Ammon's horn (tissue), 1 donor: ENCODE data around the gene TBXA2R.
"Not testable (repeated sequence)": the region's sequence is repeated elsewhere in the genome, so short reads cannot be mapped to it uniquely, and the experiment has no call there.

Experiments used
- DNase-seq: peaks from one replicate; pipeline ENCODE4 v3.0.0-alpha.2; 2016; ENCODE audit warnings: low spot score

Gene TBXA2R

DNA sequence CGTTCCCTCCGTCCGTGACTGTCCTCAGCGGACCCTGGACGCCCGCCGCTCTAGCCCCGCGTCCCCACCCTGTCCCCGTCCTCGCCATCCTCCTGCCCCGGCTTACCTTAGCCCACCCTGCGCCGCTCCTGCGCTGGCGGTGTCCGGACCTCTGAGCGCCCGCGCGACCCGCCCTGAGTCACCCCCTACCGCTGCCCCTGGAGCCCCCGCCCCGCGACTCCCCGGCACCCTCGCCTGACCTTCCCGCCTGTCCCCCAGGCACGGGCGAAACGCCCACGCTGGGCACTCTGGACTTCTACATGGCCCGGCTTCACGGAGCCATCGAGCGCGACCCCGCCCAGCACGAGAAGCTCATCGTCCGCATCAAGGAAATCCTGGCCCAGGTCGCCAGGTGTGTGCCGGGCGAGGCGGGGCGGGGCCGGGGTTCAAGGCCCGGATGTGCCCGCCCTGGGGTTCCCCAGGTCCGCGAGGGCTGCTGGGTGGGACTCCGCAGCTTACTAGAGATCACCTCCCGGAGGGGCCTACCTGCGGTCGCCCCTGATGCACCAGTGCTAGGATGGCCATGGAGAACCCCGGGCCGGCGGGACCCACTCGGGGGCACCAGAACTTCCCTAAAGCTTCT is 28.8 kb downstream of the TBXA2R start:
- no peak for DNase-seq

DNA sequence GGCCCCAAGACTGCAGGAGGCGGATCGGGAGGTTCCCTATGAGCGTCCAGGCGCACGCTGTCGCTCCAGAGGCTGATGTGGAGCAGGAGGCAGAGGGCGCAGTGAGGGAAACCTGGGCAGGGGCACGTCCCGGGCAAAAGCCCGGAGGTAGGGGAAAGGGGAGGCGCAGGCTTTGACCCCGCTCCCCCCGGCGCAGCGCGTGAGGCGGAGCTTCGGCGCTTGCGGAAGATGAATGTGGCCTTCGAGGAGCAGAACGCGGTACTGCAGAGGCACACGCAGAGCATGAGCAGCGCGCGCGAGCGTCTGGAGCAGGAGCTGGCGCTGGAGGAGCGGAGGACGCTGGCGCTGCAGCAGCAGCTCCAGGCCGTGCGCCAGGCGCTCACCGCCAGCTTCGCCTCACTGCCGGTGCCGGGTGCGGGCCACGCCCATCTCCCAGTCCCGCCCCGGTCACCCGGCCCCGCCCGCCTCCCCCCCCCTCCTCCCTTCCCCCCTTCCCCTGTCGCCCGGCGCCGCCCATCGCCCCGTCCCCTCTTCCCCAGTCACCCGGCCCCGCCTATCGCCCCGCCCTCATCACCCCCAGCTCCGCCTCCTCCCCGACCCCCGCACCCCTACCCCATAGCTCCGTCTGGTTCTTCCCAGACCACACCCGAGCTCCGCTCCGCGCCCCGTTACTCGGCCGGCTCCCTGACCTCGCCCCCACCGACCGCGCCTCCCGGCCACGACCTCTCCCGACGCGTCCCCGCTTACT is 29.8 kb downstream of the TBXA2R start:
- DNase-seq: peak; percentile 72

DNA sequence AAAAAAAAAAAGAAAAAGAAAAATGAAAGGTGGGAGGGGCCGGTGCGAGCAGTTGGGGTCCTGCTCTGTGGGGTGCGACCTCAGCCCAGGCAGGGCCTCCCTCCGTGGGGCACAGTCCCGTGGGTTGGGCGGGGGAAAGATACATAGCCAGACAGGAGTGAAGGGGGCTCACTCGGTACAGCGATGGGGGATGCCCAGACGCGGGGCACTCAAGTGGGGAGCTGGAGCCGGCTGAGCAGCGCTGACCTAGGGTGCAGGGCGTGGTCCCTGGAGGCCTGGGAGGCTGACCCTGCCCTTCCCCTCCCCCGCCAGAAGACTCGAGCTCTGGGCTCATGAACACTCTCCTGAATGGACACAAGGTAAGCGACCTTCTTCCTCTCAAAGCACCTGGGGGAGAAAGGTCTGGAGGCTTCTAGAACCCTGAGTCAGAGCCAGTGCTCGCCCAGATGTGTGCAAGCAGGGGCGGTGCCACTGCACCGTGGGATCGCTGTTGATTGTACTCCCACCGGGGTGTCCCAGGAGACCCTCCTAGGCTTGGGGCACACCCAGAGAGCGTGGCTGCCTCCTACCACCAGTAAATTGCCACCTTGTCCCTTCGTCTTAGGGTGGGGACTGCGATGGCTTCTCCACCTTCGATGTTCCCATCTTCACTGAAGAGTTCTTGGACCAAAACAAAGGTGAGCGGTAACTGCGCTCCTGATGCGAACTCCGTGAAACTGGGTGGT is 30.6 kb downstream of the TBXA2R start:
- DNase-seq: no peak

DNA sequence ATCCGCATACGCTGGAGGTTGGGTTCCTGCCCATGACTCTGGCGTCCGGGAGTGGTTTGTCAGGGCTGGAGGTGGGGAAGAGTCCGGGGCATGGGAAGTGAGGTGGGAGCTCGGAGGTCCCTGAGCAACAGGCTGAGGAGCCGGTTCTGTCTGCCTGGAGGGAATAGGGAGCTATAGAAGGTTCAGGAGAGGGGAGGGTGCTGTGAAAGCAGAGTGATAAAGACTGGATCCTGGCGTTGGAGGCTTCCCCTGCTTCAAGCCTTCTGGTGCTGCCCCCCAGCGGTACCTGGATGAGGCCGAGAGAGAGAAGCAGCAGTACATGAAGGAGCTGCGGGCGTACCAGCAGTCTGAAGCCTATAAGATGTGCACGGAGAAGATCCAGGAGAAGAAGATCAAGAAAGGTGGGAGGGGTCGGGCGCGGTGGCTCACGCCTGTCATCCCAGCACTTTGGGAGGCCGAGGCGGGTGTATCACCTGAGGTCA is 31.4 kb downstream of the TBXA2R start:
- DNase-seq: peak; percentile 45

DNA sequence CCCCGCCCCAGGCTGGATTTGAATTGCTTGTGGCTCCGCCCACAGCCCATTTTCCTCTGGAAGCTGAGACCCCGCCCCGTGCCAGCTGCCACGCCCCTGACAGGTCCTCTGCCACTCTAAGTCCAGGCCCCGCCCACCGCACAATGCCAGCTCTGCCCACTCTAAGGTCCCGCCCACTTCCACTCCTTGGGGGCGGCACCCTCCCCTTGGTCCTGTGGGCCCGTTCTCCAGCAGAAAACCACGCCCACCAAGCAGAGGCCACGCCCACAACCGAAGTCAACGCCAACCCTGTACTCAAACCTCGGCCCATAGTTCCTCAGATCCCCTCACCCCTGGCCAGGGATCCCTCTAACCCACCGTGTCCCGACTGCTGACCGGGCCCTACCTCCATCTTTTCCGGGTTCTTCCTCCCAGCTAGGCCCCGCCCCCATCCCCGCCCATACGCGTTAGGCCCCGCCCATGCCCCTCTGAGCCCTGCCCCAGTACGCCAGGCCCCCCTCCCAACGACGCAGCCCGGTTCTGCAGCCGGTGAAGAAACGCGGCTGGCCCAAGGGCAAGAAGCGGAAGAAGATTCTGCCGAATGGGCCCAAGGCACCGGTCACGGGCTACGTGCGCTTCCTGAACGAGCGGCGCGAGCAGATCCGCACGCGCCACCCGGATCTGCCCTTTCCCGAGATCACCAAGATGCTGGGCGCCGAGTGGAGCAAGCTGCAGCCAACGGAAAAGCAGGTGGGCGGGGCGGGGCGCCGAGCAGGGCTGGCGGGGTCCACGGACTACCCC is 32.6 kb downstream of the TBXA2R start:
- DNase-seq: peak; percentile 80

DNA sequence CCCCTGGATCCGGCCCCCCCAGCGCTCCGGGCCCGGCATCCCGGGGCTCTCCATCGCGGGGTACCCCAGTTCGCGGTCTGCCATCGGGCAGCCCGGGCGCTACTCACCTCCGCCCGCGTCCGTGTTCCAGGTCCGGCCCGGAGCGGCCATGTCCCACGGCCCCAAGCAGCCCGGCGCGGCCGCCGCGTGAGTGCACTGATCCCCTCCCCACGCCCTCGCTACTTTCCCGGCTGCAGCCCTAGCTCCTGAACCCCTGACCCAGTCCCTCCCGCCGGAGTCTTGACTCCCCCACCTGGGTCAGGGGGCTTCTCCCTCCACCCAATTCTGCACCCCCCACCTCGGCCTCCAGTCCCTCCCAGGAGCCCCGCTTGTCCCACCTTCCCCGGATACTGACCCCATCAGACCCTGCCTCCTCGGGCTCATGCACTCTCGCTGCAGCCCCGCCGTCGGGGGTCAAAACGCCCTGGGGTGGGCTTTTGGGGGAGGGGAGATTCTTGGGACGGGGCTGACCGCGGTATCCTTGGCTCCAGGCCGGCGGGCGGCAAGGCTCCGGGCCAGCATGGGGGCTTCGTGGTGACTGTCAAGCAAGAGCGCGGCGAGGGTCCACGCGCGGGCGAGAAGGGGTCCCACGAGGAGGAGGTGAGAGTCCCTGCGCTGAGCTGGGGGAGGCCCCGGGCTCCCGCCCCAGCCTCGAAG is 33.4 kb downstream of the TBXA2R start:
- DNase-seq: no peak

DNA sequence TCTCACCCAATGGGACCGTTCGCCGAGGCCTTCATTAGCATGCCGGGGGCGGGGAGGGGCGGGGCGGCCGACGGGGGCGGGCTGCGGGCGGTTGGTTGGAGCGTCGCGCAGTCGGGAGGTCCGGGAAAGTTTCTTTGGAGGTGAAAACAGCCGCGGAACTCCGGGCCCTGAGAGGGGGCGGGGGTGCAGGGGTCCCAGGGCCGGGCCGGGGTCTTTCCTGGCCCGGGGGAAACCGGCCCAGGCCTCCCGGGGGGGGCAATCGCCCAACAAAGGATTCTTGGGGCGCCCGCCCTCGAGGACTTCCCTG is 33.9 kb downstream of the TBXA2R start, which contains the start of gene HMG20B:
Gene HMG20B, plus strand, starts transcription at position 90 of the 307 bp plus-strand sequence. CDS start 366 bp downstream, outside the sequence.
- no peak for DNase-seq

DNA sequence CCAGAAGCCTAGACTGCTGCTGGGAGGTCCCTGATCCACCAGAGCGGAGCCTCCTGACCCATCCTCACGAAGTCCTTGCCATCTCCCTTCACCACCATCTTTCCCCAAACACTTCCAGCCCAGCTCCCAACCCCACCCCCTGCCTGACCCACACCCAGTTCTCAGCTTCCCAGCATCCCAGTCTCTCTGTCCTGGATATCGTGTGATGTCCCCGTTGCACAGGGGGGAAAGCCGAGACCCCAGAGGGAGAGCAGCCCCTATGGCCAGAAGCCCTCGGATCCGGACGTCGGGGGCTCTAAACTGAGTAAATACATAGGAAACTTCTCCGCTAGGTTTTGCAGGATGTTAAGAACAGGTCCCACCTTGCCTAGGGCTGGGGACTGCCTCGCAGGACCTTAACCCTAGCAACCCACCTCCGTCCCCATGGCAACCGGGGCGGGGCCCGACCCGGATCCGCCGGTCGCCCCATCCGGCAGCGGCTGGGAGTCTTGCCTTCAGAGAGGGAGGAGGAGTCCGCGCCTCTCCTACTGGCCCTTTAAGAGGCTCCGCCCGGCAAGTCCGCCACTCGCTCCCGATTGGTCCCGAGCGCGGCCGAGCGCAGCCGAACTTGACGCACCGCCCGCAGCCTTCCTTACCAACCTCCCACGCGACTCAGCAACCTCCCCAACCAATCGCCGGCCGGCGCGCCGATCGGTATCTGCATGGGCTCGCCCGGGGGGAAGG is 34.4 kb downstream of the TBXA2R start:
- DNase-seq: peak; percentile 100

DNA sequence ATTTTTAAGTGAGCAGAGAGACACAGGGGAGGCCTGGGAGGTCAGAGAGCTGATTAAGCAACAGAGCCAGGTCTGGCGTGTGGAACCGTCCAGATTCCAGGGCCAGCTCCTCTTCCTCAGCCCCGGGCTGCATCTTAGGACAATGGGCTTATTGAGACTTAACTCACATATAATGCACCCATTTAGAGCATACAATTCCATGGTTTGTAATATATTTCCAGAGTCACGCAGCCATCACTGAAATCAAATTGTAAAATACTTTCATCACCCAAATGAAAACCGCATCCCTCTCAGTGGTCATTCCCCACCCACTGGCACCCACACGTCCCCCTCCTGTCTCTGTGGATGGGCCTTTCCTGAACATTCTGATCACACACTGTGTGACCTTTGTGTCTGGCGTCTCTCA is 36.1 kb downstream of the TBXA2R start:
- peak; percentile 83 for DNase-seq

DNA sequence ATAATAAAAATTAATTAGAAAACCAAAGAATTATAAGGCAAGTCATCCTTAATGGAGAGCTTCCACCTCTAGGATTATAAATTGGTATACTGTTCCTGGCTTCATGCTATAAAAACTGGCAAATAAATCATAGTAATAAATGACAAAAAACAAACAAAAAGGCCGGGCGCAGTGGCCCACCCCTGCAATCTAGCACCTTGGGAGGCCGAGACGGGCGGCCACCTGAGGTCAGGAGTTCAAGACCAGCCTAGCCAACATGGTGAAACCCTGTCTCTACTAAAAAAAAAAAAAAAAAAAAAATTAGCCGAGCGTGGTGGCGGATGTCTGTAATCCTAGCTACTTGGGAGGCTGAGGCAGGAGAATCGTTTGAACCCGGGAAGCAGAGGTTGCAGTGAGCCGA is 36.6 kb downstream of the TBXA2R start:
- not testable (repeated sequence) for DNase-seq

DNA sequence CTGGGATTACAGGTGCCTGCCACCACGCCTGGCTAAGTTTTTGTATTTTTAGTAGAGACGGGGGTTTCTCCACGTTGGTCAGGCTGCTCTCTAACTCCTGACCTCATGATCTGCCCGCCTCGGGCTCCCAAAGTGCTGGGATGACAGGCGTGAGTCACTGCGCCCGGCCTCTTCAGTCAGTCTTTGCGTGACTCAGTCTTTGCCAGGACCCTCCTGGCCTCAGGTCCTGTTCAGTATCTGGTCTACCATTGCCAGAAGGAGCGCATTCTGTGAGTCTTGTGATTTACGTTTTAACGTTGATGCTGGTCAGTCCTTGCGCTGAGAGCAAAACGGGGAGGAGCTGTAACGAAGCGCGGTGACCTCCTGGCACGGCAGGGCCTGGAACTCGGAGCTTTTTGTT is 41.5 kb downstream of the TBXA2R start:
- DNase-seq: no peak

DNA sequence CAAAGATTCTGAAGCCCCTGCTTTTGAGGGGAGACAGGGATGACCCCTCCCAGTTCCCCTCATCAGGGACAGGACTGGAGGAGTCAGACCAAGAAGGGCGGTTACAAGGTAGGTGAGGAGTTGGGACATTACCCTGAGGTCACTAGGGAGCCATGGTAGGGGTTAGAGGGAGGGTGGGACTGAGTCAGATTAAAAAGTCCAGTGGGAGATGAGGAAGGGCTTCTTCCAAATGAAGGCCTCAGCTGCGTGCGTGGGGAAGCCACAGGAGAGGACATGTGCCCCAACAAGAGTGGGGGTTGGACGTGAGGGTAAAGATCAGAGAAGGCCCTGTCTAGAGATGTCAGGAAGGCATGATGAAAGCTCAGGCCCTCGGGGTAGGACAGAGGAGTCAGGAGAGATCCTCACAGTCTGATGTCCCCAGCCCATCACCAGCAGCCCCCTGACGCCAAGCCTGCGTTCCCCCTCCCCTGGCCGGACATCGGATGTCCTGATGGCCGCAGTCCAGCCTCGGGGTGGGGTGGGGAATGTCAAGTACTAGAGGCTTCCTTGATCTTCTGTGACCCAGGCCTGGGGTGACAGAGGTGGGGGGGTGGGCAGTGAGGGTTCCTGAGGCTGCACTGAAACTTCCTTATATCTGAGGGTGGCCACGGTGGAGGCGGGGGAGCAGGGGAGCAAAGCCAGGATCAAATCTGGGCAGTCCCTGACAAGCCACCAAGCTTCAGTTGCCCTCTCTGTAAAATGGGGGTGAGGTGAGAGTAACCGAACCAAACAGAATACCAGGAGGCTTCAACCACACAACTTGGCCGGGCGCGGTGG is 42.8 kb downstream of the TBXA2R start:
- DNase-seq: no peak

DNA sequence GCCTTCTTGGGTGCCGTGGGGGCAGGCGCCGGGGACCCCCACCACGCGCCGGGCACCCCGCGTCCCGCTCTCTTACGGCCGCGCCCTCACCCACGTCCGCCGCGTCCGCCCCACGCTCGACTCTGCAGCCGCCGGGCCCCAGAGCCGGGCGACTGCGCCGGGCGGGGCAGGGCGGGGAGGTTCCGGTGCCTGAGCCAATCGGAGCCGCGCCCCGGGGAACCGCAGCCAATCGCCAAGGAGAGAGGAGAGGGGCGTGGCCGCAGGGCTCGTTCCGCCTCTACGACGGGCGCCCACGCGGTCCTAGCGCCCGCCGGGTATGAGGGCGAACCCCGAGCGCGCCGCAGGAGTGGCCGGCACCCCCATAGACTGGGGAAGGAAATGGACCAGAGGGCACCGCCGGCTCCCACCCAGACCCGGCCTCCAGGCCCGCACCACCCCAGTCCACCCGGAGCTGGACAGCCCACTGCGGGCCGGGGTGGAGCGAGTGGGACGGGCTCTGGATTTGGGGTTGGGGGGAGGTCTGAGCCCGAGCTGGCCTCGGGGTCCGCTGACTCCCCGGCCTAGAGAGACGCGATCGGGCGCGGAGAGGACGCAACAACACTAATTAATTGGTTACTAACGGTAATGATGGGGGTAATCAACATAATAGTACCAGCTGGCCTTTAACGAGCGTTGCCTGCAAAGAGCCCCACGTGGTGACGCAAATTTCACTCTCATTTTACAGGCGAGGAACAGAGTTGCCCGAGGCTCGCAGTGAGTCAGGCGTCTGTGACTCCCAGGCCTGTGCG is 49.0 kb downstream of the TBXA2R start, which contains the start of gene MFSD12:
Gene MFSD12, minus strand, starts transcription at position 126 of the 788 bp plus-strand sequence. CDS start 183 bp downstream, outside the sequence.
- DNase-seq: peak; percentile 95

DNA sequence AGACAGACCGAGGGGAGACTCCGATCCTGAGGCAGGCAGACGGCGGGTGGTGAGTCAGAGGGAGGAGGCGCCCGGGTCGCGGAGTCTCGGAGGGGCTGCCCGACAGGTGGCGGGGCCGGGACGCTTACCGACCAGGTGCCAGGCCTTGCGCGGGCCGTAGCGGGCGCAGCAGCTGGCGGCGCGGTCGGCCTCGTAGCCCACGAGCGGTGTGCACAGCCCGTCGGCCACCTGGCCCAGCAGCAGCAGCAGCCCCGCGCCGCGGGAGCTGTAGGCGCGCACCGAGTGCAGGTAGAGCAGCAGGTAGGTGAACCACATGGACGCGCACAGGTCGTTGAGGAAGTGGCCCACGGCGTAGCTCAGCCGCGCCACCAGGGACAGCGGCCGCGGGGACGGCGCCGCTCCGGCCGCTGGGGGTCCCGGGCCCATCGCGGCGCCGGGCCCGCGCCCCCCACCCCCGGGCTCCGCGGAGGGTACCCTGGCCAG is 49.7 kb downstream of the TBXA2R start:
- DNase-seq: no peak

DNA sequence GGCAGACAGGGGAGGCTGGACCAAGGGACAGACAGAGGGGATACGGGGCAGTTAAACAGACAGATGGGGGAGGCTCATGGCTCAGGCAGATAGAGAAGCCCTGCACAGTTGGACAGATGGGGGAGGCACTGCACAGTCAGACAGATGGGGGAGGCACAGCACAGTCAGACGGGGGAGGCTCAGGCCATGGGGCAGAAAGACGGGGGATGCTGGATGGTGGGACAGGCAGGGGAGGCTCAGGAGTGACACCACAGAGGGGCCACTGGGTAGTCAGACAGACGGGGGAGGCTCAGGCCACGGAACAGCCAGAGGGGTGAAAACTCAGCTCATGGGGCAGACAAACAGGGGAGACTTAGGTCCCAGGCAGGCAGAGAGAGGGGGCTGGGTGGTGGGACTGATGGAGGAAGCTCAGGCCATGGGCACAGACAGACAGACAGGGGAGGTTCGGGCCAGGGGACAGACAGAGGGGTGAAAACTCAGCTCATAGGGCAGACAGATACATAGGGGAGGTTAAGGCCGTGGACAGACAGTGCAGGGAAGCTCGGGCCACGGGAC is 50.2 kb downstream of the TBXA2R start:
- DNase-seq: no peak

DNA sequence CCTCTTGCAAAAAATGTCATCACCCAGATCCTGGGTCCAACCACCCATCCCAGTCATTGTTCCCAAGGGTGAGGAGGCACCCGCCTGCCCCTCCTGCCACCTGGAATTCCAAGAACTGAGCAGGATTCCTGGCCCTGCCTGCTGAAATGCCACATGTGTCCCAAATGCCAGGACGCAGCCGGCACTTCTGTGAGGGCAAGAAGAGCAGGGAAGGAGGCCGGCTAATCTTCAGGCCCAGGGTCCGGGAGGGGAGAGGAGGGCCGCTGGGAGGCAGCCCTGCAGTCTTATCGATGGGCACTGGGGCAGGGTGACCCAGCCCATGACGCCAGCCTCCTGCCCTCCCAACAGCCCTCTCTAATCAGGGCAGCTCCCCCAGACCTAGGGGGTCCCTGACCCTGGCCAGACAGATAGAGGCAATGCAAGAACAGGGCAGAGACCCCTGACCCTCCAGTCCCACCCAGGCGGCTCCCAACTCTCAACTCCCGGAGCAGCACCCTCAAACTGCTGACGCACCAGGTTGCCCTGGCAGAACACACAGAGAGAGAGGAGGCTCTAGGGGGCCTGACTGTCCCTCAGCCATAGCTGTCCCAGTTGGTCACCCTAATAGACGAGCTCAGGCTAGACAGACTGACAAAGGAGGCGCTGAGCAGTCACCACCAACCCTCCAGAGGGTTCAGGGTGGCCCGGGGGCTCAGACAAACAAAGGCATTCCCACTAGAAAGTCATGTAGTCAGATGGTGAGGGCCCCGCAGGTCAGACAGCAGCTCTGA is 50.8 kb downstream of the TBXA2R start:
- no peak for DNase-seq

DNA sequence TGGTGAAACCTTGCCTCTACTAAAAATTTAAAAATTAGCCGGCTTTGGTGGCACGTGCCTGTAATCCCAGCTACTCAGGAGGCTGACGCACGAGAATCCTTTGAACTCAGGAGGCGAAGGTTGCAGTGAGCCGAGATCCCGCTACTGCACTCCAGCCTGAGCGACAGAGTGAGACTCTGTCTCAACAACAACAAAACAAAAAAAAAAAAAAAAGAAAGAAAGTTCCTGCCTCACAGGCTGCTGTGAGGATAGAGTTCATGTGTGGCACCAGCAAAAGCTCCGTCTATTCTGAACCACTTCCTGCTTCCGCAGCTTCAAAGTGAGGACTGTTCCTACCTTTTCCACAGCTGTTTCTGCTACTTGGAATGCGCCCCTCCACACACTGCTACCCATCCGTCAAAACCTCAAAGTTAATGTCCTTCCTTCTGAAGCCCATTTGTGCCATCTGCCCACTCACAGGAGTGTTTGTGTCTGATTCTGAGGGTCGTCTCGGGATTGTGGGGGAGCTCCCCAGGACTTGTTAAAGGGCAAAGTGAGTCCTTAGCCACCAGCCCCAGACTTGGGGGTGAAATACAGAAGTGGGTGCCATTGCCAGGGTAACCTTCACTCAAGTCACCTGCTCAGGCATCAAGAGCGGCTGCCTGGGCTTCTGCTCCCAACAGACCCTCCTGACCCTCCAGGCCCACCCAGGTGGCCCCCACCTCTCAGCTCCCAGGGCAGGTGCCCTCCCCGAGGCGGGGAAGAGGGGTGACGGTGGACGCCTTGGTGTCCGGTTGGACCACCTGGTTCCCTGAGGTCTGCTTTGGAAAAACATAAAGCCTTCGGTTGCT is 52.2 kb downstream of the TBXA2R start:
- DNase-seq: no peak
